ENCODE data around the gene SEC61A2. TPM values are rescaled to one million over a fixed set of nuclear protein-coding genes. Genes with fewer than 3 reads are reported as not detected.

The SEC61A2 gene
- total RNA-seq, 2 donors from 2014 or later = 16.0 to 22.3 TPM

DNA sequence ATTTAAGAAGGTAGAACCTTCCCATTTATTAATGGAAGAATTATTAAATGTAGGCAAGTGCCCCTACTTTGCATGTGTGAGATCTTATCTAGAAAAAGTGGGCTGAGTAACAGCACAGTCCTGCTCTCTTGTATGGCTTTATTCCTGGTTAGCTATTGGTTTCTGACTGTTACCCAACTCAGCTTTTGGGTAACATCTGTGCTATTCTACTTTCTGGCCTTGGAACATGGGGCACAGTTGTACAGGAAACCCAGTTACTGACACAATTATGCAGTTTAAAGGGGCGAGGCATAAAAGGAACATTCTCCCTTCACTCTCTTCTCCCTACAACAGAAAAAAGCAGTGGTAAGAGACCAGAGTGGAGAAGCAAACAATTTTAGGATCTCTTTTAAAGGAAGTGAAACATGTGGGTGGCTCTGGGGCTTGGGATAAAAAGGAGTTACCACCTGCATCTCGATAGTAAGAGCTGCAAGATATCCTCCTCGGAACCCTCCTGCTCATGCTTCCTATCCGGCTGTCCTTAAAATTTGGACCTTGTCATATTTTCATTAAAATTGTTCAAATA lies 50.2 kb downstream of the SEC61A2 start:
- no peaks in the 10 kb centered on the region for H3K9me3 Mint-ChIP-seq
- peak overlapping the region; percentile 87 for H3K27ac Mint-ChIP-seq
- no peaks in the 10 kb centered on the region for H3K27me3 Mint-ChIP-seq
- peaks cover 84% of the 10 kb centered on the region for H3K36me3 Mint-ChIP-seq (ENCODE audit: low read depth)
- no peak overlapping the region for H3K4me3 Mint-ChIP-seq
- ATAC-seq (replicated peaks) = no peak
- H3K4me1 Mint-ChIP-seq = peaks cover 17% of the 10 kb centered on the region

DNA sequence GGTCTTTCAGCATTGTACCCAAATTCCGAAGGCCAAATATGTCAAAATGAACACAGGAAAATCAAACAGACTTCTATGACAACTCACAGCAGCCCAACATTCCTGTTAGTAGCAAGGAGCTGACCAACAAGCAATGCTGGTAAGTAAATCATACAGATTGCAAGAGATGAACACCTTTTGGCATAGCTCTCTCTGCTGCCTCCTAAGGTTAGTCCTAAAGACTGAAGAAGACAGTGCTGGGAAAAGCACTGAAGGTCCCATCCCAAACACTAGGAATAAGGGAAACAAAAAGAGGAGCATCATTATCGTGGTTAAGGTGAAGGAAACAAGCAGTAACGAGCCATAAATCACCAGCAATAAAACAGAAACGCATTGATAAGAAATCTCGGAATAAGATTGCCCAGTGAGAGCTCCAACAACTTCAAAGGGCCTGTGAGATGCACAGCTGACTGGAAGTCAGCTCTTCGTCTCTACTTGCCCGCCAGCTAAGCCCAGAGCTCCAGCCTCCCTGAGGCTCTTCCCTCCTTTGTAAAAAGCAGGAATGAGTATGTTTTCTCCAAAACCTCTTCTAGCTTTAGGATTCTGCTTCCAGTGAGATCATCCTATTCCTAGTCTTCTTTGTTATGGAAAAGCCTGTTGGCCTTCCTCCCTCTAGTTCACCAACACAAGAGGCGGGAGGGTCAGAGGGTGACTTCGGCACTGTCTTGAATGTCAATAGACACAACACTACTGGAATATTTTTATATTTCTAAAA lies 50.9 kb downstream of the SEC61A2 start:
- Mint-ChIP-seq H3K9me3 (no peaks in the 10 kb centered on the region), H3K4me1 (peaks cover 17% of the 10 kb centered on the region), H3K27ac (peak overlapping the region; percentile 87), H3K36me3 (ENCODE audit: low read depth) (peaks cover 84% of the 10 kb centered on the region), H3K27me3 (no peaks in the 10 kb centered on the region), H3K4me3 (peak overlapping the region; percentile 60)
- no peak for ATAC-seq (replicated peaks)

DNA sequence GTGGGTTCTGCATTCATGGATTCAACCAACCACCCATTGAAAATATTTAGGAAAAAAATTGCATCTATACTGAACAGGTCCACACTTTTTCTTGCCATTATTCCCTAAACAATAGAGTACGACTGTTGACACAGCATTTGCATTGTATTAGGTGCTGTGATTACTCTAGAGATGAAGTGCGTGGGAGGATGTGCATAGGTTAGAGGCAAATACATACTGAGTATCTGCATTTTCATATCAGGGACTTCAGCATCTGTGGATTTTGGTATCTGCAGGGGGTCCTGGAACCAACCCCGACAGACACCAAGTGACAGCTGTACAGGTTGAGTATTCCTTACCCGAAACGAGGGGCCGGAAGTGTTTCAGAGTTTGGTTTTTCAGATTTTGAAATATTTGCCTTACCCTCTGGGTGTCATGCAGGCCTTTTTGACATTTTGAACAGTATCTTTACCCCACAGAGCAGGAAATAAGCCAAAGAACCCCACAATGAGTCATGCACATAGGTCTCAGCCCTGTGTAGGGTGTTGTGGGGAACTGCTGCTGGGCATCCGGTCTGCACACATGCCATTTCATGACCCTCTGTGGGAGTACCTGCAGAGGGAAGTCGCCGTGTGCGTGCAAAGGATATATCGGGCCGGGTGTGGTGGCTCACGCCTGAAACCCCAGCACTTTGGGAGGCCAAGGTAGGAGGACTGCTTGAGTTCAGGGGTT lies 51.7 kb downstream of the SEC61A2 start:
- peaks cover 17% of the 10 kb centered on the region for H3K4me1 Mint-ChIP-seq
- H3K27me3 Mint-ChIP-seq = no peaks in the 10 kb centered on the region
- peak overlapping the region; percentile 87 for H3K27ac Mint-ChIP-seq
- peak overlapping the region; percentile 60 for H3K4me3 Mint-ChIP-seq
- H3K9me3 Mint-ChIP-seq = no peaks in the 10 kb centered on the region
- H3K36me3 Mint-ChIP-seq (ENCODE audit: low read depth) = peaks cover 88% of the 10 kb centered on the region
- peak; percentile 99 for ATAC-seq (replicated peaks)

DNA sequence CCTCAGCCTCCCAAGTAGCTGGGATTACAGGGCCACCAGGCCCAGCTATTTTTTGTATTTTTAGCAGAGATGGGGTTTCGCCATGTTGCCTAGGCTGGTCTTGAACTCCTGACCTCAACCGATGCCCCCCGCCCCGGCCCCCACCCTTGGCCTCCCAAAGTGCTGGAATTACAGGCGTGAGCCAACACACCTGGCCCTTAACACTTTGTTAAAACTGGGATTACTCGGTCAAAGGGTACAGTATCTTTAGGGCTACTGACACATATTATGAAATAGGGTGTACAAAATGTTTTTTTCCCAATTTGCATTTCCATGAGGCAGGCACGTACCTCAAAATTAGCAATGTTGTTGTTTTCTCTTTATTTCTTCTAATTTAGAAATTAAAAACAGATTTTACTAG lies 54.7 kb downstream of the SEC61A2 start:
- ATAC-seq (replicated peaks) = no peak
- Mint-ChIP-seq H3K27ac (no peak overlapping the region), H3K9me3 (no peaks in the 10 kb centered on the region), H3K27me3 (no peaks in the 10 kb centered on the region), H3K4me1 (peaks cover 33% of the 10 kb centered on the region), H3K4me3 (no peak overlapping the region), H3K36me3 (ENCODE audit: low read depth) (peaks cover 90% of the 10 kb centered on the region)

DNA sequence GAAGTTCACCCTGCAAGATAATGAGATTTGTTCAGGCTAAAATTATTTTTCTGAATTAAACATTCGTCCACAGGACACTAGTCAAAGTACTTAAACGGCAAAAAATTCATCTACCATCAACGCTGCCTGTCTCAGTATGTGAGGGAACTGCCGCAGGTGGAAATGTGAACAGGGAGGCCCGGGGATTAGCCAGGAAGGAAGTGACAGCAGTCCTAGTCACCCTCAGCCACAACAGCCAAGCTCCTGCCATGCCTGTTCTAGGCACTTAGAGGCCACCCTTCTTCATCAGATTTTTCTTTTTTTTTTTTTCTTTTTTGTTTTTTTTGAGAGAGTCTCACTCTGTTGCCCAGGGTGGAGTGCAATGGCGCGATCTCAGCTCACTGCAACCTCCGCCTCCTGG lies 56.8 kb downstream of the SEC61A2 start:
- ATAC-seq (replicated peaks) = peak; percentile 71
- Mint-ChIP-seq H3K4me1 (peaks cover 36% of the 10 kb centered on the region), H3K27me3 (no peaks in the 10 kb centered on the region), H3K9me3 (no peaks in the 10 kb centered on the region), H3K4me3 (peak overlapping the region; percentile 70), H3K27ac (peak overlapping the region; percentile 91), H3K36me3 (ENCODE audit: low read depth) (peaks cover 89% of the 10 kb centered on the region)

DNA sequence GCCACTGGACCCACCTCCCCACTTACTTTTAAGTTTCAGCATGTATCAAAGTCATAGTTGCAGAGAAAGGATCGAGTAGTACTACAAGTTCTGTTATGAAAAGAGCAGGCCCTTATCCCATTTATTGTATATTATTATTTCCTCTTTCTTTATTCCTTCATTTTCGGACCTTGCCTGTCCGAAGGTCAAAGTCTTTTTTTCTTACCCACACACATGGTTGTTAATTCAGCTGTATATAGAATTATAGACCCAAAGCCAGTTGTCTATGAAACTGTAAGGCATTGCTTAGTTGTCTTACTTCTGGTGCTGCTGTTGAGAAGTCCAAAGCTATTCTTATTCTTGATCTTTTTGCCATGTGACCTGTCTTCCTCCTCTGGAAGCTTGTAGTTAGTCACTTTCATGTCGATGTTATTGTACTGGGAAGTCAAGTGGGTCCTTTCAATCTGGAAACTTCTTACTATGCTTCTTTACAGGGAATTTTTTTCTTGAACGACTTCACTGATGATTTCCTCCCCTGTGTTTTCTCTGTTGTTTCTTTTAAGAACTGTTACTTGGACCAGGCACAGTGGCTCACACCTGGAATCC lies 57.9 kb downstream of the SEC61A2 start:
- Mint-ChIP-seq H3K4me1 (peaks cover 44% of the 10 kb centered on the region), H3K36me3 (ENCODE audit: low read depth) (peaks cover 89% of the 10 kb centered on the region), H3K4me3 (peak overlapping the region; percentile 70), H3K27me3 (no peaks in the 10 kb centered on the region), H3K9me3 (no peaks in the 10 kb centered on the region), H3K27ac (peak overlapping the region; percentile 91)
- ATAC-seq (replicated peaks) = no peak

DNA sequence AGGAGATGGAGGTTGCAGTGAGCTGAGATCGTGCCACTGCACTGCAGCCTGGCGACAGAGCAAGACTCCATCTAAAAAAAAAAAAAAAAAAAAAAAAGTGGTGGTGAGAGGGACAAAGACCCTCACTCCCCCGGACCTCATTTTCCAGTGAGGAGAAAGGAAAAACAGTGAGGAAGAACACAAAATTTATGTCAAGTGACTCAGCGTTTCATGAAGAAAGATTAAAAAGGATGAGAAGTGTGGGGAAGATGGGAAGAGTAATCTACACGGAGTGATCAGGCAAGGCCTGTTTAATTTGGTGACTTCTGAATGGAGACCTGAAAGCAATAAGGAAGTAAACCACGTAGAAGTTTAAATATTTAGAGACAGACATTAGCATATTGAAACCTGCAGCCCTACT lies 59.2 kb downstream of the SEC61A2 start:
- H3K27ac Mint-ChIP-seq = peak overlapping the region; percentile 91
- no peaks in the 10 kb centered on the region for H3K27me3 Mint-ChIP-seq
- H3K4me3 Mint-ChIP-seq = no peak overlapping the region
- H3K4me1 Mint-ChIP-seq = peaks cover 43% of the 10 kb centered on the region
- no peaks in the 10 kb centered on the region for H3K9me3 Mint-ChIP-seq
- ATAC-seq (replicated peaks) = no peak
- peaks cover 86% of the 10 kb centered on the region for H3K36me3 Mint-ChIP-seq (ENCODE audit: low read depth)

DNA sequence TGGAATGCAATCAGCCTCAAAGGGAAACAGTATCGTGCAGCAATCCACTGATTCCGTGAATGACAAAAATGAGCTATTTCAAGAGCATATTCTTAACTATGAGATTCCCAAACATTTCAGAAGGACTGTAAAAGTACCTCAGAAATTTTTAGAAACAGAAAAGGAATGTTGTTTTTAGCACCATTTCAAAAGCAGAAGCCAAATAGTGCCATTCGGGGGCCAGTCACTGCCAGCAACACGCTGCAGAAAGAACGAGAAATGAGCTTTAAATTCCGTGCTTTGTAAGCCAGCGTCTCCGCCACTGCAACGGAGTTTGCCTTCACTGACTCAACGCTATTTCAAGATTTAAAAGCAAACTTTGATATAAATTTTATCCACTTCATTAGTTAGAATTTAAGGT lies 59.9 kb downstream of the SEC61A2 start:
- Mint-ChIP-seq H3K4me1 (peaks cover 48% of the 10 kb centered on the region), H3K36me3 (ENCODE audit: low read depth) (peaks cover 89% of the 10 kb centered on the region), H3K27me3 (no peaks in the 10 kb centered on the region), H3K9me3 (no peaks in the 10 kb centered on the region), H3K27ac (no peak overlapping the region), H3K4me3 (no peak overlapping the region)
- no peak for ATAC-seq (replicated peaks)

DNA sequence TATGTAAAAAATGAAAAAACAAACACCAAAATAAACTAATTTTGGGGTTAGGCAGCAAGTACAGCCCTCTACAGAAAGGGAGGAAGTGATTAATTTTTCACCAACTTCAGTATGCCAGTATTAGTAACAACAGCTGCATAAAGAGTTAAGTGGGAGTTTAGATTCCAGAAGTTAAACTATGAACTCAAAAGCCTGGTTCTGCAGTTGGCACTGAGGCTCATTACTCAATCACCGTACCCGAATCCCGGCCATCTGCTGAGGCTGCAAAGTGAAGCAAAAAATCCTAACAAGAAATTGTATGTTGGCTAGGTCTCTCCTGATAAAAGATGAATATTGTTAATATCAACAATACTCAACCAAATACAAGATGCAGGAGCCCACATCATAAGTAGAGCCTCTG lies 62.2 kb downstream of the SEC61A2 start:
- Mint-ChIP-seq H3K4me3 (peak overlapping the region; percentile 63), H3K9me3 (no peaks in the 10 kb centered on the region), H3K4me1 (peaks cover 49% of the 10 kb centered on the region), H3K27me3 (no peaks in the 10 kb centered on the region), H3K27ac (peak overlapping the region; percentile 83), H3K36me3 (ENCODE audit: low read depth) (peaks cover 86% of the 10 kb centered on the region)
- peak; percentile 18 for ATAC-seq (replicated peaks)

DNA sequence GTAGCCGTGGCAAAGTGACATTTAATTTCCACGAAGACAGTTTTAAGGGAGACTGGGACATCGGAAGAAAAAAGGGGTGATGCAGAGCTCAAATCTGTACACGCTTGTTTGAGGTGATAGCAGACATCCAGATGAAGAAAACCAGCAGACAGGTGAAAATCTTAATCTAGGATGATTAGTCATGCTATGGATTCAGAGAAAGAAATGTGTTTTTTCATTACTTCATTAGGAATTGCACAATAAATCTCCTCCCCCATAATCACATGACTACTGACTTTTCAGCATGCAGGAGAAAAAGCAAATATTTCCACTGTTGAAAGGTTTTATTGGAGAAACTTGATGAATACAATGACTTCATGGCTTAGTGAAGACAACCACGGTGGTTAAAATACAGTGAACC lies 63.7 kb downstream of the SEC61A2 start:
- Mint-ChIP-seq H3K9me3 (no peaks in the 10 kb centered on the region), H3K27ac (no peak overlapping the region), H3K4me1 (peaks cover 36% of the 10 kb centered on the region), H3K4me3 (peak overlapping the region; percentile 92), H3K36me3 (ENCODE audit: low read depth) (peaks cover 78% of the 10 kb centered on the region), H3K27me3 (no peaks in the 10 kb centered on the region)
- no peak for ATAC-seq (replicated peaks)

DNA sequence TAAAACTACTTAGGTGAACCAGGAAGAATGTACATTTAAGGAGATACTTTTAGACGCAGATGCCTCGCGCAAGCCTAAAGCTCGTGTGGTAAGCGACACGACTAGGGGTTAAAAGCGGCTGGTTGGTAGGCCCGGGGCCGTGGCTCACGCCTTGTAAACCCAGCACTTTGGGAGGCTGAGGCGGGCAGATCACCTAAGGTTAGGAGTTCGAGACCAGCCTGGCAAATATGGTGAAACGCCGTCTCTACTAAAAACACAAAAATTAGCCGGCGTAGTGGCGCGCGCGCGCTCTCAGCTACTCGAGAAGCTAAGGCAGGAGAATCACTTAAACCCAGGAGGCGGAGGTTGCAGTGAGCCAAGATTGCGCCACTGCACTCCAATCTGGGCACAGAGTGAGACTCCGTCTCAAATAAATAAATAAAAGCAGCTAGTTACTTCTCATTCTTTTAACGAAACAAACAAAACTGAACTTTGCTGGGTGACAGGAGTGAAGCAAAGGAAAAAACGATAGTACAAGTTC lies 65.3 kb downstream of the SEC61A2 start:
- no peaks in the 10 kb centered on the region for H3K27me3 Mint-ChIP-seq
- H3K27ac Mint-ChIP-seq = peak overlapping the region; percentile 98
- peaks cover 37% of the 10 kb centered on the region for H3K4me1 Mint-ChIP-seq
- H3K4me3 Mint-ChIP-seq = peak overlapping the region; percentile 92
- H3K9me3 Mint-ChIP-seq = no peaks in the 10 kb centered on the region
- no peak for ATAC-seq (replicated peaks)
- peaks cover 81% of the 10 kb centered on the region for H3K36me3 Mint-ChIP-seq (ENCODE audit: low read depth)

DNA sequence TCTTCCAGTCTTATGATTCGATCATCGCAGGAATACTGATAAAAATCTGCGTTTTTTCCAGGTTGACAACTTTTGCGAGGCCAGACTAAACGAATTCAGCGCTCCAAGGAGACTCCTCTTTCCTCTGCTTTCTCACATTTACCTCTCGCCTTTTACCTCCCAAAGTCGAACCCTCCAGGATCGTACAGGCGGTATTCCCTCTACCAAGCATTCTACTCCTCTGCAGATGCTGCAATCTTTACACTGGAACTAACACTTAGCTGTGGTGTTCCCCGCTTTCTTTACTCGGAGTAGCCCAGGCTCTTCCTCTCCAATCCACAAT lies 65.8 kb downstream of the SEC61A2 start:
- peak; percentile 4 for ATAC-seq (replicated peaks)
- Mint-ChIP-seq H3K4me3 (peak overlapping the region; percentile 92), H3K27me3 (no peaks in the 10 kb centered on the region), H3K9me3 (no peaks in the 10 kb centered on the region), H3K36me3 (ENCODE audit: low read depth) (peaks cover 81% of the 10 kb centered on the region), H3K27ac (peak overlapping the region; percentile 98), H3K4me1 (peaks cover 35% of the 10 kb centered on the region)

DNA sequence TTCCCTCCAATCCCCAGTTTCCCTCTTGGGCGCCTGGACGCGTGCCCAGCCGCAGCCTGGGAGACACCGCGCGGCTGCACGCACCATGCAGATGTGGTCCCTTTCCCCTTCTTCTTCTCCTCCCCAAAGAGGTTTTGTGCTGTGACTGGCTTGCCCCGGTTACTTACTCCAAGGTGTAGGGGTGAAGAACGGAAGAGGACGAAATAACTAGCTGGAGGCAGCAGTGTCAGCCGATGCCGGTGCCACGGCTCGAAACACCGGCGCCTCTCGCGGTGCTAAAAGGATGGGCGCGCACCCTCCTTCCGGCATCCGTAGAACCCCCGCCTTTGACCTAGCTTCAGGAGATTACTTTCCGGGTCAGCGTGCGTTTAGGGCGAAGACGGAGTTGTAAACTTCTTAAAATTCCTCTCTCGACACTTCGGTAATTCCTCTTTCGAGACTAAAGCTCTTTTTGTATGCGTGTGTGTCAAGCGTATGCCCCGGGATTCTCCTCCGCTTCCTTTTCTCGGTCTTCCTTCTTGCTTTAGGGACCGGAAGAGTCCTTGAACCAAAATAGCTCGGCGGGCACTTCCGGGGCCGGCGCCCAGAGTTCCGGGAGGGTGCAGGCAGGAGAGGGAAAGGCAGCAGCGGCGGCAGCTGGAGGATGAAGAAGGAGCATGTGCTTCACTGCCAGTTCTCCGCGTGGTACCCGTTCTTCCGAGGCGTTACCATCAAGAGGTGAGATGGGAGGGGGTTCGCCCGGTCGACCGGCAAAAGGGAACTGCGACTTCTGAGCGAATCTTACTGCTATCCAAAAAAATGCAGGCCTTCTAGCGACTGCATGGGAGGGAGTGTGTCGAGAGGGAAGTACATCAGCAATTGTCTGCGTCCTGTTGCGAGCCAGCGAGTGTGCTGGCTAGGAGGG lies 66.4 kb downstream of the SEC61A2 start, which contains the start of the genes CDC123 and NUDT5:
TSS of gene CDC123 (plus strand) at position 586 of the 904 bp plus-strand sequence. CDS start at position 644, 58 bp downstream.
TSS of gene NUDT5 (minus strand) at position 289 of the 904 bp plus-strand sequence. CDS start 9,600 bp downstream, outside the sequence.
- Mint-ChIP-seq H3K4me3 (peak within 1 kb of the TSS; percentile 92), H3K27ac (peak within 1 kb of the TSS; percentile 98), H3K4me1 (peaks cover 29% of the 10 kb centered on the region), H3K36me3 (ENCODE audit: low read depth) (peaks cover 83% of the 10 kb centered on the region), H3K27me3 (no peaks in the 10 kb centered on the region), H3K9me3 (no peaks in the 10 kb centered on the region)
- ATAC-seq (replicated peaks) = peak; percentile 93
